ENCODE data around the gene KLHL22.

DNA sequence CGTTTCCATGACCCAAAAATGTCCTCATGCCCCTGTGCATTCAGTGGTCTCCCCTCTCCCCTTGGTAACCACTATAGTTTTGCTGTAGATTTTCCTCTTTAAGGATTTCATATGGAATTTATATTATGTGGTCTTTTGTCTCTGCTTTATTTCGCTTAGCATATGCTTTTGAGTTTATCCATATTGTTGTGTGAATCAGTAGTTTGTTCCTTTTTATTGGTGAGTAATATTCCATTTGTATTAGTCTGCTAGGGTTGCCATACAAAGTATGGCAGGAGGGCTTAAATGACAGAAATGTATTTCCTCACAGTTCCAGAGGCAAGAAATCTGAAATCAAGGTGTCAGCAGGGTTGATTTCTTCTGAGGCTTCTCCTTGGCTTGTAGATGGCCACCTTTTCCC, 98.1 kb downstream of the KLHL22 start:
- TF ChIP-seq POLR2A (IDR thresholded peaks at IDR 0.05): no peak
- TF ChIP-seq, protein P1, sequence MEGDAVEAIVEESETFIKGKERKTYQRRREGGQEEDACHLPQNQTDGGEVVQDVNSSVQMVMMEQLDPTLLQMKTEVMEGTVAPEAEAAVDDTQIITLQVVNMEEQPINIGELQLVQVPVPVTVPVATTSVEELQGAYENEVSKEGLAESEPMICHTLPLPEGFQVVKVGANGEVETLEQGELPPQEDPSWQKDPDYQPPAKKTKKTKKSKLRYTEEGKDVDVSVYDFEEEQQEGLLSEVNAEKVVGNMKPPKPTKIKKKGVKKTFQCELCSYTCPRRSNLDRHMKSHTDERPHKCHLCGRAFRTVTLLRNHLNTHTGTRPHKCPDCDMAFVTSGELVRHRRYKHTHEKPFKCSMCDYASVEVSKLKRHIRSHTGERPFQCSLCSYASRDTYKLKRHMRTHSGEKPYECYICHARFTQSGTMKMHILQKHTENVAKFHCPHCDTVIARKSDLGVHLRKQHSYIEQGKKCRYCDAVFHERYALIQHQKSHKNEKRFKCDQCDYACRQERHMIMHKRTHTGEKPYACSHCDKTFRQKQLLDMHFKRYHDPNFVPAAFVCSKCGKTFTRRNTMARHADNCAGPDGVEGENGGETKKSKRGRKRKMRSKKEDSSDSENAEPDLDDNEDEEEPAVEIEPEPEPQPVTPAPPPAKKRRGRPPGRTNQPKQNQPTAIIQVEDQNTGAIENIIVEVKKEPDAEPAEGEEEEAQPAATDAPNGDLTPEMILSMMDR (IDR thresholded peaks at IDR 0.05): no peak
- TF ChIP-seq POLR2AphosphoS5 (IDR thresholded peaks at IDR 0.05): no peak
